Uterus (tissue), 4 donors: Measurements from ENCODE around the gene ZDHHC3. TPM values are rescaled to one million over a fixed set of nuclear protein-coding genes. Genes with fewer than 3 reads are reported as not detected.

Experiments
- DNase-seq, 2 donors: peaks; one replicate each; pipeline ENCODE4 v3.0.0-alpha.2; 2019 to 2020
- H3K27ac ChIP-seq, 2 donors: fragments of 200-600 bp; sonication (generic); 1 replicate in 1 of 2; 2 replicates in 1 of 2; pipeline ENCODE4 v1.5.1; 2016 to 2018
- H3K27me3 ChIP-seq, 2 donors: fragments of 200-600 bp; sonication (generic); one replicate each; pipeline ENCODE4 v1.5.1; 2018 to 2019; ENCODE audit warnings: control low read depth in 1 of 2
- H3K36me3 ChIP-seq, 2 donors: fragments of 200-600 bp; sonication (generic); one replicate each; pipeline ENCODE4 v1.5.1; 2019; ENCODE audit warnings: control low read depth in 1 of 2
- H3K4me1 ChIP-seq, 2 donors: fragments of 200-600 bp; sonication (generic); one replicate each; pipeline ENCODE4 v1.5.1; 2018 to 2019; ENCODE audit warnings: control low read depth in 1 of 2
- H3K4me3 ChIP-seq, 2 donors: fragments of 200-600 bp; sonication (generic); 1 replicate in 1 of 2; 2 replicates in 1 of 2; pipeline ENCODE4 v1.5.1; 2018 to 2019; ENCODE audit warnings: mild to moderate bottlenecking in 1 of 2
- H3K9me3 ChIP-seq, 2 donors: fragments of 200-600 bp; sonication (generic); one replicate each; pipeline ENCODE4 v1.5.1; 2019; ENCODE audit warnings: control low read depth in 1 of 2
- CTCF ChIP-seq, 4 experiments: fragments of 200-600 bp in 2 of 4; fragments of 450-650 bp in 2 of 4; sonication (generic) in 2 of 4; IDR thresholded peaks; one replicate each; pipeline ENCODE4 v1.5.1; 2016 to 2019; ENCODE audit warnings: antibody characterized with exemption in 4 of 4, mild to moderate bottlenecking in 2 of 4, moderate library complexity in 1 of 4
- POLR2A ChIP-seq, 2 donors: fragments of 450-650 bp; IDR thresholded peaks; one replicate each; pipeline ENCODE4 v1.6.1; 2016; ENCODE audit warnings: antibody characterized with exemption in 2 of 2, mild to moderate bottlenecking in 1 of 2, moderate library complexity in 1 of 2
- intact Hi-C: fragments of 100-400 bp; cut with DNase I; formaldehyde crosslinking; loops from one replicate; pipeline ENCODE4 v1.15.1; 2023; ENCODE audit warnings: low total_unique reads
- total RNA-seq, 4 donors: library from RNA; depleted of rRNA in 3 of 4; stranded (reverse); fragments of >200 nt in 3 of 4; gene quantifications; one replicate each; pipeline versions ENCODE4 v1.1.0 to v1.2.4, GENCODE V29; 2014 to 2023
- donor health status: DM: yes; HTN: yes; CAD: no.

Gene ZDHHC3
- total RNA-seq, 4 donors from 2014 or later, result 29.7 to 76.2 (median 56.2) TPM

GRCh38 chr3:44875596-44875995, 100.4 kb downstream of the ZDHHC3 start:
- intact Hi-C loops, result no loop called here
- no peak for DNase-seq

More at GRCh38 chr3:44875596-44875995, 100.4 kb downstream of the ZDHHC3 start:
- no peak overlapping the region for H3K27ac ChIP-seq
- H3K9me3 ChIP-seq, result no peaks in the 10 kb centered on the region
- TF ChIP-seq POLR2A (IDR thresholded peaks at IDR 0.05) (no peak), CTCF (IDR thresholded peaks at IDR 0.05) (no peak)
- no peak overlapping the region for H3K4me3 ChIP-seq
- no peaks in the 10 kb centered on the region for H3K27me3 ChIP-seq
- H3K4me1 ChIP-seq, result no peaks in the 10 kb centered on the region
- no peaks in the 10 kb centered on the region for H3K36me3 ChIP-seq

Other genes starting within 250 kb of the ZDHHC3 start
- 100 to 1,000 TPM in 1 of 4 donors, 10 to 100 TPM in 1, 1 to 10 TPM in 2; 6.0 to 319 (median 16.2) TPM for gene ZNF501, start 246.5 kb downstream of the ZDHHC3 start, total RNA-seq
- gene KIAA1143, start 214.6 kb downstream of the ZDHHC3 start, total RNA-seq, result 10 to 100 TPM; 21.5 to 49.6 (median 36.0) TPM
- gene KIF15, start 214.4 kb downstream of the ZDHHC3 start, total RNA-seq, result 10 to 100 TPM in 1 of 4 donors, 1 to 10 TPM in 1, under 1 TPM in 2; 0.51 to 14.7 (median 2.0) TPM
- 10 to 100 TPM in 2 of 4 donors, 1 to 10 TPM in 2; 2.6 to 14.9 (median 7.1) TPM for gene TMEM42, start 114.3 kb downstream of the ZDHHC3 start, total RNA-seq
- not detected for gene TGM4, start 101.6 kb downstream of the ZDHHC3 start, total RNA-seq
- gene EXOSC7, start 70 bp upstream of the ZDHHC3 start, total RNA-seq, result 10 to 100 TPM in 3 of 4 donors, 1 to 10 TPM in 1; 2.4 to 39.2 (median 30.0) TPM
- gene CLEC3B, start 50.1 kb upstream of the ZDHHC3 start, total RNA-seq, result 100 to 1,000 TPM in 1 of 4 donors, 10 to 100 TPM in 3; 35.0 to 248 (median 62.6) TPM
- gene CDCP1, start 170.2 kb upstream of the ZDHHC3 start, total RNA-seq, result 10 to 100 TPM in 1 of 4 donors, 1 to 10 TPM in 3; 1.8 to 14.2 (median 4.0) TPM